ENCODE data around the gene IFT43. TPM values are rescaled to one million over a fixed set of nuclear protein-coding genes. Genes with fewer than 3 reads are reported as not detected.

Gene IFT43
- total and polyA plus RNA-seq, 2 donors (not counting 3 experiments of a cell fraction or from before 2014, with no cell fraction given) = 22.3 to 39.0 TPM

DNA sequence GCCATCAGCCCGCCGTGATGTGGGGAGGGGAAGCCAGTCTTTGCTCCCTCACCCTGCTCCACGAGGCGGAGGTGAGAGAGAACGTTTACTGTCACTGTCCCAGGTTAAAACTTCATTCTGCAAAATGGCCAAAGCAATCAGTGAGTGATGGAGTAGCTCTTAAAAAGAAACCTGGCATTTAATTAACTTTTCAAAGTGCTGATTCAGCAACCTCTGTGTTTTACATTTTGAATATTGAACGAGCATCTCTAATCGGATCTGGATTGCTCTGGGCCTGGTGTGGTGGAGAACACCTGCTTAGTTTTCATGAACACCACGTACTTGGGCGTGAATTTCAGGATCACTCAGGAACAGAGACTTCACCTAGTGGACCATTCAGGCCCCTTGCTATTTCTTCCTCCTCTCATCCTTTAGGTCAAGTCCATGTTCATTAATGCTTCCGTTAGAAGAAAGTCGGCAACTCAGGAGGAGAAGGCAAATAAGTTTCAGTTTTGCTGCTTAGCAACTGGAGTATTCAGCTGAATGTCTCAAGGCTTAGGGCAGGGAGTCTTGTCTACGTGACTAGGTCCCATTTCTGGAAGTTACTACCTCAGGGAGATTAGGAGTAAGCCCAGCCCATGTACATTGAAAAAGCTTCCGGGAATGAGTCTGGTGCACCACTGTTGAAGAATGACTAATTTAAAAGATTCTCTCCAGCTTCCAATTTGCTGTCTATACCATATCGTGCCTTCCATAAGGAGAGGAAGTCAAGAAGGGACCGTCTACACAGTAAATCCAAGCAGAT lies 68.2 kb downstream of the IFT43 start:
- Histone ChIP-seq H3K4me2 (ENCODE audit: insufficient read depth, low read length) (no peak overlapping the region), H3K79me2 (ENCODE audit: control insufficient read depth, insufficient read depth, low read length) (no peaks in the 10 kb centered on the region), H3K27ac (ENCODE audit: insufficient read depth, low read depth, low read length) (no peak overlapping the region), H3K36me3 (ENCODE audit: control insufficient read depth in 2 of 2, extremely low read depth in 1 of 2, insufficient read depth in 2 of 2, low read length in 2 of 2) (no peaks in the 10 kb centered on the region), H3K4me1 (ENCODE audit: control insufficient read depth, extremely low read depth, insufficient read depth, low read length) (no peaks in the 10 kb centered on the region), H4K20me1 (replicated peaks; ENCODE audit: control insufficient read depth, extremely low read depth, insufficient read depth, low read length) (no peaks in the 10 kb centered on the region), H3K9ac (replicated peaks; ENCODE audit: extremely low read depth, insufficient read depth, low read length) (no peak overlapping the region), H3K27me3 (ENCODE audit: control insufficient read depth in 2 of 2, insufficient read depth in 2 of 2, low read length in 2 of 2) (no peaks in the 10 kb centered on the region), H2AFZ (ENCODE audit: low read depth, low read length) (no peak overlapping the region), H3K4me3 (replicated peaks in 1 of 3; ENCODE audit: insufficient read depth in 1 of 3, low read depth in 1 of 3, low read length in 3 of 3) (no peak overlapping the region), H3K9me1 (replicated peaks; ENCODE audit: control insufficient read depth, extremely low read depth, insufficient read depth, low read length) (no peaks in the 10 kb centered on the region), H3K9me3 (replicated peaks; ENCODE audit: control insufficient read depth, insufficient read depth, low read length) (no peaks in the 10 kb centered on the region)
- FAIRE-seq = no peak
- intact Hi-C loops (cut with micrococcal nuclease) (loop anchor here (5.0 kb wide), 1 partner anchor 346 kb away; no protein-coding TSS in a partner anchor), dilution Hi-C loops (cut with MboI; ENCODE audit: extremely low pct_ligation_motif_present, low sequenced_read_pairs) (no loop called here)
- ChIA-PET CTCF (interaction anchor here (1.3 to 1.4 kb wide), 3 partner anchors 23 to 345 kb away, joined by 4 to 6 read pairs (median 4); no protein-coding TSS in a partner anchor), POLR2A (no interaction called here)
- no peak for DNase-seq (ENCODE audit: low read depth, low spot score)
- TF ChIP-seq GATA2 (IDR thresholded peaks at IDR 0.05; ENCODE audit: insufficient read depth, insufficient read length, low read depth, low read length) (no peak), EZH2 (IDR thresholded peaks at IDR 0.05; ENCODE audit: borderline replicate concordance, low read depth, low read length, severe bottlenecking) (no peak), MYC (IDR thresholded peaks at IDR 0.05; ENCODE audit: low read depth, low read length) (no peak), MAX (IDR thresholded peaks at IDR 0.05; ENCODE audit: insufficient read depth, insufficient read length) (no peak), POLR2AphosphoS5 (IDR thresholded peaks at IDR 0.05; ENCODE audit: insufficient read depth, low read depth, low read length) (no peak)
- BruUV-seq (replicated peaks) = no TSS peak

GRCh38 chr14:76055330-76055729 lies 69.8 kb downstream of the IFT43 start:
- Histone ChIP-seq H4K20me1 (replicated peaks; ENCODE audit: control insufficient read depth, extremely low read depth, insufficient read depth, low read length) (no peaks in the 10 kb centered on the region), H3K36me3 (ENCODE audit: control insufficient read depth in 2 of 2, extremely low read depth in 1 of 2, insufficient read depth in 2 of 2, low read length in 2 of 2) (no peaks in the 10 kb centered on the region), H3K4me3 (replicated peaks in 1 of 3; ENCODE audit: insufficient read depth in 1 of 3, low read depth in 1 of 3, low read length in 3 of 3) (no peak overlapping the region), H3K27ac (ENCODE audit: insufficient read depth, low read depth, low read length) (no peak overlapping the region), H2AFZ (ENCODE audit: low read depth, low read length) (no peak overlapping the region), H3K9ac (replicated peaks; ENCODE audit: extremely low read depth, insufficient read depth, low read length) (no peak overlapping the region), H3K9me3 (replicated peaks; ENCODE audit: control insufficient read depth, insufficient read depth, low read length) (no peaks in the 10 kb centered on the region), H3K9me1 (replicated peaks; ENCODE audit: control insufficient read depth, extremely low read depth, insufficient read depth, low read length) (no peaks in the 10 kb centered on the region), H3K79me2 (ENCODE audit: control insufficient read depth, insufficient read depth, low read length) (no peaks in the 10 kb centered on the region), H3K4me1 (ENCODE audit: control insufficient read depth, extremely low read depth, insufficient read depth, low read length) (no peaks in the 10 kb centered on the region), H3K4me2 (ENCODE audit: insufficient read depth, low read length) (no peak overlapping the region), H3K27me3 (ENCODE audit: control insufficient read depth in 2 of 2, insufficient read depth in 2 of 2, low read length in 2 of 2) (no peaks in the 10 kb centered on the region)
- CTCF ChIA-PET = interaction anchor here (1.1 to 1.6 kb wide), 4 partner anchors 149 to 478 kb away, joined by 3 to 6 read pairs (median 4); no protein-coding TSS in a partner anchor
- dilution Hi-C loops (cut with MboI; ENCODE audit: extremely low pct_ligation_motif_present, low sequenced_read_pairs) (no loop called here), intact Hi-C loops (cut with micrococcal nuclease) (no loop called here)
- FAIRE-seq (no peak), DNase-seq (ENCODE audit: low read depth, low spot score) (no peak)
- TF ChIP-seq POLR2AphosphoS5 (IDR thresholded peaks at IDR 0.05; ENCODE audit: insufficient read depth, low read depth, low read length) = no peak
- TF ChIP-seq JUN (IDR thresholded peaks at IDR 0.05; ENCODE audit: borderline replicate concordance, insufficient read depth, insufficient read length, low read depth) = no peak
- TF ChIP-seq EZH2 (IDR thresholded peaks at IDR 0.05; ENCODE audit: borderline replicate concordance, low read depth, low read length, severe bottlenecking) = no peak
- TF ChIP-seq CTCF (IDR thresholded peaks at IDR 0.05; ENCODE audit: extremely low read depth in 1 of 2, insufficient read depth in 1 of 2, low read depth in 1 of 2, low read length in 2 of 2) = no peak
- TF ChIP-seq FOS (IDR thresholded peaks at IDR 0.05; ENCODE audit: borderline replicate concordance, insufficient read depth, low read length) = no peak
- no peak for TF ChIP-seq GATA2 (IDR thresholded peaks at IDR 0.05; ENCODE audit: insufficient read depth, insufficient read length, low read depth, low read length)
- TF ChIP-seq MAX (IDR thresholded peaks at IDR 0.05; ENCODE audit: insufficient read depth, insufficient read length) = no peak
- TF ChIP-seq MYC (IDR thresholded peaks at IDR 0.05; ENCODE audit: low read depth, low read length) = no peak
- no peak for TF ChIP-seq POLR2A (IDR thresholded peaks at IDR 0.05; ENCODE audit: low read depth, low read length)
- POLR2A ChIA-PET = interaction anchor here (0.7 kb wide), 1 partner anchor 346 kb away, joined by 5 read pairs; no protein-coding TSS in a partner anchor
- BruUV-seq (replicated peaks) = no TSS peak
